ENCODE measurements around the gene IFNLR1.

- TF ChIP-seq CTCF (conservative IDR thresholded peaks at IDR 0.05; ENCODE audit: low read length) (no peak), EZH2phosphoT487 (IDR thresholded peaks at IDR 0.05; ENCODE audit: borderline replicate concordance, low read depth, low read length) (no peak)
Measured at GRCh38 chr1:24111262-24111995, 75.7 kb downstream of the IFNLR1 start.

Data from OCI-LY7 (cell line).